Fibroblast of upper back skin (primary cell): Measurements from ENCODE around the gene CA10.

Source experiments
- DNase-seq: peaks from one replicate; pipeline ENCODE4 v3.0.0-alpha.2; 2013

Gene CA10

GRCh38 chr17:51759260-51759659 lies 399.3 kb downstream of the CA10 start:
- no peak for DNase-seq

GRCh38 chr17:51751072-51751471 lies 407.4 kb downstream of the CA10 start:
- DNase-seq = no peak

- no peak for DNase-seq
Observed at GRCh38 chr17:51748749-51749604, 409.5 kb downstream of the CA10 start.

- no peak for DNase-seq
Observed at GRCh38 chr17:51746421-51746820, 412.1 kb downstream of the CA10 start.

- no peak for DNase-seq
Observed at GRCh38 chr17:51745993-51746392, 412.5 kb downstream of the CA10 start.

GRCh38 chr17:51743477-51743876 lies 415.0 kb downstream of the CA10 start:
- DNase-seq = no peak

GRCh38 chr17:51742571-51742970 lies 415.9 kb downstream of the CA10 start:
- DNase-seq = no peak

GRCh38 chr17:51741458-51741857 lies 417.1 kb downstream of the CA10 start:
- DNase-seq = no peak

GRCh38 chr17:51740531-51740930 lies 418.0 kb downstream of the CA10 start:
- DNase-seq = no peak

- no peak for DNase-seq
Observed at GRCh38 chr17:51739245-51739886, 419.1 kb downstream of the CA10 start.

GRCh38 chr17:51736356-51736755 lies 422.2 kb downstream of the CA10 start:
- DNase-seq = no peak

GRCh38 chr17:51734976-51735375 lies 423.5 kb downstream of the CA10 start:
- DNase-seq = no peak

- no peak for DNase-seq
Observed at GRCh38 chr17:51734462-51734861, 424.1 kb downstream of the CA10 start.

- no peak for DNase-seq
Observed at GRCh38 chr17:51733166-51733565, 425.3 kb downstream of the CA10 start.

GRCh38 chr17:51731941-51732722 lies 426.4 kb downstream of the CA10 start:
- DNase-seq = no peak

- no peak for DNase-seq
Observed at GRCh38 chr17:51730303-51731050, 428.0 kb downstream of the CA10 start.

- no peak for DNase-seq
Observed at GRCh38 chr17:51725185-51725584, 433.3 kb downstream of the CA10 start.

- no peak for DNase-seq
Observed at GRCh38 chr17:51724043-51724580, 434.4 kb downstream of the CA10 start.

- DNase-seq = no peak
Observed at GRCh38 chr17:51722994-51723393, 435.5 kb downstream of the CA10 start.

GRCh38 chr17:51721730-51722129 lies 436.8 kb downstream of the CA10 start:
- DNase-seq = no peak

- DNase-seq = no peak
Observed at GRCh38 chr17:51720439-51720838, 438.1 kb downstream of the CA10 start.

GRCh38 chr17:51718983-51719382 lies 439.5 kb downstream of the CA10 start:
- DNase-seq = no peak

- no peak for DNase-seq
Observed at GRCh38 chr17:51711581-51711980, 446.9 kb downstream of the CA10 start.
